Stimulated activated CD8-positive, alpha-beta memory T cell treated with anti-CD3 and anti-CD28 coated beads, Interleukin-4, amount 100 ng/mL, for 24 hours (primary cell): ENCODE data around the gene FAM156A.
"Not testable (repeated sequence)": the region's sequence is repeated elsewhere in the genome, so short reads cannot be mapped to it uniquely, and the experiment has no call there.

ENCODE experiments used
- DNase-seq: peaks from one replicate; pipeline ENCODE4 v3.0.0-alpha.2; 2020; ENCODE audit warnings: low read depth

Gene FAM156A, protein sequence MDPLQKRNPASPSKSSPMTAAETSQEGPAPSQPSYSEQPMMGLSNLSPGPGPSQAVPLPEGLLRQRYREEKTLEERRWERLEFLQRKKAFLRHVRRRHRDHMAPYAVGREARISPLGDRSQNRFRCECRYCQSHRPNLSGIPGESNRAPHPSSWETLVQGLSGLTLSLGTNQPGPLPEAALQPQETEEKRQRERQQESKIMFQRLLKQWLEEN

GRCh38 chrX:52958113-52958959 lies at the start of gene FAM156A:
Gene FAM156A (minus strand): TSS chrX:52958518. CDS start chrX:52948588, 9,930 bp downstream.
- not testable (repeated sequence) for DNase-seq

DNA sequence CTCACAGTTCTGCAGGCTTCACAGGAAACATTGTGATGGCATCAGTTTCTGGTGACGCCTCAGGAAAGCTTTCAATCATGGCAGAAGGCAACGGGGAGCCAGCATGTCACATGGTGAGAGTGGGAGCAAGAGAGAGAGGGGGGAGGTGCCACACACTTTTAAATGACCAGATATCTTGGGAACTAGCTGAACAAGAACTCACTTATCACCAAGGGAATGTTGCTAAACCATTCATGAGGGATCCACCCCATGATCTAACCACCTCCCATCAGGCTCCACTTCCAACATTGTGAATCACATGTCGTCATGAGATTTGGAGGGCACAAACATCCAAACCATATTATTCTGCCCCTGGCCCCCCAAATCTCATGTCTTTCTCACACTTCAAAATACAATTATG lies 47.0 kb upstream of the FAM156A start:
- no peak for DNase-seq

DNA sequence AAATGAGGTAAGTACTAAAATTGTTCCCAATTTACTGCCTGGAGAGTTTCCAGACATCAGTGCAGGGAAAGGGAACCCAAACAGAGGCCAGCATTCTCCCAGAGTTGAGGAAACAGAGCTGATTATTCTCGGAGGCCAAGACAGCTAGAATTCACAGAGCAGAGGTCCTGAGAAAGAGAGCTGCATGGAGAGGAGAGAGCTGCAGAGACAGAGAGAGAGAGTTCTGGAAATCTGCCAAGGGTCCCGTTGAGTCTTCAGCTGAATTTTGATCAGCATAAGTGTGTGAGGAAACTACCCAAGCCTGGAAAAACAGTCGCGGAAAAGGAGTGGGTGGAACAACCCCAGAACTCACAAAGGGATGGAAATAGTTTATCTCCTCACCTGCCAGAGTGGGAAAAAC lies 46.5 kb upstream of the FAM156A start:
- no peak for DNase-seq

DNA sequence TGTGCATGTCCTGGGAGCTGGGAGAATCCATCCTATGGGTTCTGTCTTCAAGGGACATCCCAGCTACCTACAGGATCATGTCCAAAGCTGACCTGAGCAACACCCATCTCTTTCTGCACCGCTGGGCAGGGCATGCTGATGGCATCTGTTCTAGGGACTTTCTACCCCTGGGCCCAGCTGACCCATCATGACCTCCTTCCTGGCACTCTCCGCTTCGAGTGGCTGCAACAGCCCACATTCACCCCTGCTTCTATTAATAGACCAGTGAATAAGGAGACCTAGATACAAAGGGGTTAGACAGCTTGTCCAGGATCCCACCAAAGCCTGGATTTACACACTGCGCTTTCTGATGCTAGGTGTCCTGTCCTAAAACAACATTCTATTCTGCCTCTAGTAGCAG lies 45.7 kb upstream of the FAM156A start:
- no peak for DNase-seq

- DNase-seq: no peak
Measured at GRCh38 chrX:53003111-53003510, 44.8 kb upstream of the FAM156A start.

DNA sequence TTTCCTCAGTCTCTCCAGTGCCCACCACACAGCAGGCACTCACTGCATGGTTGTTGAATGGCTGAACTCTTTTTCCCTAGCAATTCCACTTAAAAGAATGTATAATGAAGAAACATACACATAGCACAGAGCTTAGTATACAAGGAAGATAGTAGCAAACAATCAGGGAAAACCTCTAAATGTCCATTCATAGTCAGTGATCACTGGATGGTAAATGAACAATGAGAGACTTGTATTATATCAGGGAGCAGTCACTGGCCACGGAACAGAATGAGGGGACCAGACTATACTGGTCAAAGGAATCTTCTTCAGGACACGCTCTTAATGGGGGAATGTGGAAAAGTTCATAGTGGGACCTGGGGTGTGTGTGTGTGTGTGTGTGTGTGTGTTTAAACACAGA lies 43.6 kb upstream of the FAM156A start:
- no peak for DNase-seq

GRCh38 chrX:53000447-53001135 lies 42.3 kb upstream of the FAM156A start:
- no peak for DNase-seq

DNA sequence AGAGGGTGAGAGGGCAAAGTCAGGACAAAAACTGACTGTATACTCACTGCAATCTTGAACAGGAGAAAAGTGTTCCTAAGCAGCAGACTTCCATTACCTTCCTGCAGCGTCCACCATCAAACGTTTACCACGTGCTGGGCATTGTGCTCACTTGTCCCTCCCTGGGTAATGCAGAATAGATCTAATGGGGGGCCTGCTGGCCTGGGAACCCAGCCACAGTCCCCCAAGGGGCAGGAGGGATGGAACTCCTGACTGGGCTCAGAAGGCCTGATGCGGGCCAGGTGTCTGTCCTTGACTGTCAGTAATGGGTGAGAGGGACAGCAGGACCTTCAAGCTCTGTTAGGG lies 37.6 kb upstream of the FAM156A start:
- no peak for DNase-seq

DNA sequence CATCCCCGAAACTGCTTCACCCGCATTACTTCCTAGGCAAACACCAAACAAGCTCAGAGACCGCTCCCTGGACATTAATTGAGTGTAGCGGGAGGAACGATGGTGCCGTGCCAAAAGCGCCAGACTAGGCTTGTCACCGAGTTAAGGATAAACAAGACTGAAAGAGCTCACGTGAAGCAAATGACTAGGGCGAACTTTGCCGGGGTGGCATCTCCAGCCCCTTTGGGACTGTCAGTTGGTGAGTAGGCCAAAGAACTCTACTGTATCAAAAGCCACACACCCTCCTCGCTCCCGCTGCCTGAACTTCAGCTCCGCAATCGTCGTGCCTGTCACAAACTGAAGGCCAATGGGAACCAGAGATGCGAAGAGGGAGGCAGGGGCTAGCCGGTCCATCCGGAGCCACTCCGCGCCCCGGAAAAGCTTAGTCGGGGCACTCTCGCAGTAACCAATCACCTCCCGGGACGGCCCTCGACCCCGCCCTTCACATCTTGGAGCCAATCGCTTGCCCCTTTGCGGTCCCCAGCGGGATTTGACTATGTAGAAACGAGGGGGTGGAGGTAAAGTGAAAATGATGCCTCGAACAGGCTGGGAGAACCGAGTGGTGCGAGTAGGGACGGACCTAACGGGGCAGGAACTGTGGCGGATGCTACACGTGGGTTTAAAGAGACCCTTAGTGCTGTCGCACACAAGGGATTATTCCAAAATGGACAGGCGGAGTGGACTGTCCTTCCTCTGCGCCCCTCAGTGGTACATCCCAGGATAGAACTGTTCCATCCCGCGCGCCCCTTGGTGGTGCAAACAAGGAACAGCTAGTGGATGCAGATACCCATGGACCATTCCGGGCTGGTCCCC lies 37.0 kb upstream of the FAM156A start:
- DNase-seq: peak; percentile 81

GRCh38 chrX:52990848-52991247 lies 32.5 kb upstream of the FAM156A start:
- no peak for DNase-seq

- DNase-seq: peak; percentile 30
Measured at GRCh38 chrX:52990011-52990631, 31.8 kb upstream of the FAM156A start.

GRCh38 chrX:52988985-52989917 lies 30.9 kb upstream of the FAM156A start:
- no peak for DNase-seq

- DNase-seq: no peak
Measured at GRCh38 chrX:52983321-52984000, 25.1 kb upstream of the FAM156A start.

DNA sequence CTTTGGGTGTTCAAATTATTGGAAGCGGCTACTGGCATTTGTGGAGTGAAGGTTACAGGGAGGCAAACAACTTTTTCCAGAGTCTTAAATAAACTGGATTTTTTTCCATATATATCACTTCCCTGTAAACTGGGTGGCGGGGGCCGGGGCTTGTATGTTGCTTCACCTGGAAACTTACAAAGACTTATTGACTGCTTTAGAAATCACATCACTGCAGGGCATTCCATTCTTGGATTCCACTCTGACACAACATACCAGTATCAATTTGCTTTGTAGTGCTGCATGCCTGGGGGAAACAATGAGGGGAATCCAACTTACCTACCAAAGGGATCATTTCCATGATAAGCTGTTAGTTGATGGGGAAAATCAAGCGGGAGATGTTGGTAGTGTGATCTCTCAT lies 21.7 kb upstream of the FAM156A start:
- DNase-seq: no peak

DNA sequence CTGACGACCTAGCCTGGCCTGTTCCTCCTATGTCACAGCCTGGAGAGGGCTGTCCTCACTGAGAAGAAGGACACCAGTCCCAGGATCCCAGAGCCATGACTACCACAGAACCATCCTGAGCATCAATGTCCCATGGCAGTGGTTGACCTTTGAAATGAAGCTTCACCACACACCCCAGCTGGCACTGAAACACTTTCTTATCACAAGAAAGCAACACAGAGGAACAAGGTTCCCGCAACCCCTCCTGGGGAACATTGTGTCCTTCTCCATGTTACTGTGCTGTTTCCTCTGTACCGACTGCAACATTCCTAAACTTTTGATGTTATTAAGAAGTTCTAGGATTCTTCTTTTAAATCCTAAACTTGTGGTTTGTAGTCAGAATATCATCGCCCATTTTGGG lies 21.2 kb upstream of the FAM156A start:
- no peak for DNase-seq

- DNase-seq: no peak
Measured at GRCh38 chrX:52977953-52978352, 19.6 kb upstream of the FAM156A start.

GRCh38 chrX:52975576-52975975 lies 17.3 kb upstream of the FAM156A start:
- not testable (repeated sequence) for DNase-seq

DNA sequence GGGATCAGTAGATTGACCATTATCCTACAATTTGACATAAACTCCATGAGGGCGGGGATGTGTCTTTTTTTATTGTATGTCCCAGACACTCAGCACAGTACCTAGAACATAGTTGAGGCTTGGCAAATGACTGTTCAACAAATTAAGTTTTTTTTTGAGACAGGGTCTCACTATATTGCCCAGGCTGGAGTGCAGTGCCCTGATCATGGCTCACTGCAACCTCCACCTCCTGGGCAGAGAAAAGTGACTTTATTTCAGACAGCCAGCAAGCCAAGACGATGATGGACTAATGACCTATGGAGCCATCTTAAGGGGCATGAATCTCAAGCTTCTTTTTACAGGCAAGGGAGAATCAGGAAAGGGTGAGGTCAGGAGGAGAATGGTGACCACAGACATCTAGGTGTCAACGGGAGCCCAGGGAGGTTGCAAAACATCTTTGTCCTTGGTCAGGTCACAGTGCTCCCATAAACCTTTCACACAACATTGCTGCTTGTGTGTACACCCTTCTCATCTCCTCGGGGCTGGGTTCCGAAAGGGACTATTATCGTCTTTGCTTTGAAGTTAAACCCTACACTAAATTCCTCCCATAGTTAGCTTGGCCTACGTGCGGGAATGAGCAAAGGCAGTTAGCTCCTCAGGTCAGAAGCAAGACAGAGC lies 16.1 kb upstream of the FAM156A start:
- not testable (repeated sequence) for DNase-seq

DNA sequence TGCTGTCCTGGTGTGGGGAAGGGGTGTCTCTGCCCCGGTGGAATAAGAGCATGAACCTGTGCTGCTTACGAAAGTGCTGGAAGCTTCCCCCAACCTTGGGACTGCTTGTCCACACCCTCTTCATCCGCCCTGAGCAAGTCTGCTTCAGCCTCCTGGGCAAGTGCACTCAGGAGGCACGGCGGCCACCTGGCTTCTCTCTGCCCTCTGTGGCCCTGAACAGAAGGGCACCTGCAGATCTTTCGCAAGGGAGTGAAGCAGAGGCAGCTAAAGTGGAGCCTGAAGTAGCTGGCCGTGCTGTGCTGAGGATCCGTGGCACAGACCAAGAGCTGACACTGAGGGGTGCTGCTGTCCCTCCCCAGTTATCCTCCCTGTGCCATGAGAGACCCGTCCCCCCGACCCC lies 9.6 kb upstream of the FAM156A start:
- not testable (repeated sequence) for DNase-seq
